HepG2 (cell line): ENCODE data around the gene ID4. TPM values are rescaled to one million over a fixed set of nuclear protein-coding genes. Genes with fewer than 3 reads are reported as not detected.

ENCODE experiments used
- FOXK1 ChIP-seq: sonication (generic); formaldehyde crosslinking; IDR thresholded peaks from 2 replicates; pipeline ENCODE4 v1.4.0; 2020; ENCODE audit warnings: low read depth, missing genetic modification reagents, borderline replicate concordance
- GTF3A ChIP-seq: sonication (generic); formaldehyde crosslinking; conservative IDR thresholded peaks from 2 replicates; pipeline ENCODE4 v1.4.0; 2020; ENCODE audit warnings: mild to moderate bottlenecking, missing genetic modification reagents
- JDP2 ChIP-seq: sonication (generic); formaldehyde crosslinking; IDR thresholded peaks from 2 replicates; pipeline ENCODE4 v1.8.1; 2022; ENCODE audit warnings: missing genetic modification reagents, borderline replicate concordance
- KLF16 ChIP-seq, 2 experiments: sonication (generic) in 1 of 2; formaldehyde crosslinking in 1 of 2; IDR thresholded peaks; 2 replicates each; pipeline versions ENCODE4 v1.6.1 to v1.8.0; 2016 to 2023; ENCODE audit warnings: missing genetic modification reagents in 2 of 2, missing compliant biosample characterization in 1 of 2
- NR2F6 ChIP-seq, 2 experiments: IDR thresholded peaks; 2 replicates each; pipeline ENCODE4 v1.6.1; 2016; ENCODE audit warnings: antibody characterized with exemption in 1 of 2, mild to moderate bottlenecking in 1 of 2
- RBM22 ChIP-seq: fragments of 200-400 bp; formaldehyde crosslinking; optimal IDR thresholded peaks from 2 replicates; pipeline ENCODE3; 2017; ENCODE audit warnings: mild to moderate bottlenecking, low read length, moderate library complexity
- REXO4 ChIP-seq: sonication (generic); formaldehyde crosslinking; IDR thresholded peaks from 2 replicates; pipeline ENCODE4 v1.8.0; 2022; ENCODE audit warnings: missing genetic modification reagents, mild to moderate bottlenecking, borderline replicate concordance
- SETDB1 ChIP-seq: sonication (generic); formaldehyde crosslinking; IDR thresholded peaks from 2 replicates; pipeline ENCODE4 v1.5.1; 2020; ENCODE audit warnings: missing genetic modification reagents, mild to moderate bottlenecking, borderline replicate concordance
- TSC22D2 ChIP-seq: sonication (generic); formaldehyde crosslinking; IDR thresholded peaks from 2 replicates; pipeline ENCODE4 v1.5.1; 2020; ENCODE audit warnings: missing genetic modification reagents, mild to moderate bottlenecking, borderline replicate concordance
- ZC3H4 ChIP-seq: sonication (generic); formaldehyde crosslinking; IDR thresholded peaks from 2 replicates; pipeline ENCODE4 v1.4.0; 2020; ENCODE audit warnings: missing genetic modification reagents, borderline replicate concordance
- ZFX ChIP-seq: sonication (generic); formaldehyde crosslinking; IDR thresholded peaks from 2 replicates; pipeline ENCODE4 v1.4.0; 2020; ENCODE audit warnings: mild to moderate bottlenecking, low read depth, missing genetic modification reagents, moderate library complexity
- ZNF3 ChIP-seq: IDR thresholded peaks from 2 replicates; pipeline ENCODE4 v1.7.0; 2017; ENCODE audit warnings: inconsistent platforms
- ZSCAN25 ChIP-seq: sonication (generic); formaldehyde crosslinking; IDR thresholded peaks from 2 replicates; pipeline ENCODE4 v1.8.0; 2022; ENCODE audit warnings: mild to moderate bottlenecking, missing genetic modification reagents
- polyA plus RNA-seq, 8 experiments: library from polyadenylated mRNA; depleted of rRNA in 3 of 8; stranded (reverse) in 7 of 8; unstranded in 1 of 8; fragments of >200 nt; fragmentation: Illumina TruSeq in 4 of 8; extraction: Trizol in 4 of 8; gene quantifications; 2 replicates each; pipeline versions ENCODE4 v1.2.1 to v1.2.3, GENCODE V29; 2011 to 2016; ENCODE audit warnings: low read depth in 4 of 8, missing spikeins in 1 of 8, mixed read lengths in 1 of 8; ENCODE audit not compliant: insufficient read depth in 1 of 8
- total RNA-seq, 5 experiments: library from RNA; depleted of rRNA; stranded (reverse); fragments of >200 nt; fragmentation: Illumina TruSeq; extraction: Trizol; gene quantifications; 2 replicates each; pipeline ENCODE4 v1.2.3, GENCODE V29; 2016; ENCODE audit warnings: low read depth in 1 of 5
- TF ChIP-seq, protein P1 (sequence below): sonication (generic); formaldehyde crosslinking; IDR thresholded peaks from 2 replicates; pipeline ENCODE4 v1.4.0; 2020; ENCODE audit warnings: missing genetic modification reagents, low read depth, mild to moderate bottlenecking, borderline replicate concordance
- TF ChIP-seq, protein P2 (sequence below): sonication (generic); formaldehyde crosslinking; IDR thresholded peaks from 2 replicates; pipeline ENCODE4 v1.9.0; 2021; ENCODE audit warnings: mild to moderate bottlenecking, missing genetic modification reagents
- TF ChIP-seq, protein P3 (sequence below): IDR thresholded peaks from 2 replicates; pipeline ENCODE4 v1.6.1; 2012; ENCODE audit warnings: inconsistent platforms
- TF ChIP-seq, protein P4 (sequence below): IDR thresholded peaks from 2 replicates; pipeline ENCODE4 v1.4.0; 2020; ENCODE audit warnings: mild to moderate bottlenecking, missing genetic modification reagents

Gene ID4
- total and polyA plus RNA-seq, 2 of the 13 experiments (the other 11 are each of a cell fraction or from before 2014, with no cell fraction given), result 0.20 to 0.44 TPM

DNA sequence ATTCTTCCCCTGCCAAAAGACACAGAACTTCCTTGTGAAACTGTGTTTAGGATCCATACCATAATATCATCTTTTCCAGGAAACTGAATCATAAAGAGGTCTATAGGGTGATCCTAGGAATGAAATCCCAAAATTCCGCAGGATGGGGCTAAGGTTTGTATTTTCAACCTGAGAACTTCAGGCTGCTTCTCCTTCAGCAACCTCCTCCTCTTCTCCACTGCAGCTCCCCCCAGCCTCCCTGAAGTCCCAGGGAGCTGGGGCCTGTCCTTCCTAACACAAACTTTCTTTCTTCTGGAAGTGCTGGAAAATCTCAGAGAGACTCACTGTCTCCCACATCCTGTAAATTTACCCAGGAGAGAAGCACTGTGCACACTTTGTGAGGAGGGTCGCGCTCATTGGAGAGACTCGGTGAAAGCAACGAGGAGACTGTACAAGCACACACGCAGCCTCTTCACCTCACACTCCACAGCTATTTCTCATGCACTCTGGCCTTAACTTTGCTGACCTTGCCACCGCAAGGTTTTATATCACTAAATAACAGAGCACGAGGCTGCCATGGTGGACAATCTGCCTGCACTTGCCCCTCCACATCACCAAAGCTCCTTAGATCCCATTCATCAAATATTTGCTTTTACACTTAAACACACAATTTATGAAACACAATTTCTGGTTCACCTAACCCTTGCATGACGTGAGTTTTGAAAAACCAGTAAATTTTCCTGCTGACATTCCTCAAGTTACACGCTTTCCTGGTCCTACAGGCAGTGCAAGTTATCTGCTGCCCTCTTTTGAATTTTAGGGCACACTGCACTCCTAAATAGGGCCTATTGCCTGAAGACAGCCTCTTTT, 14.3 kb downstream of the ID4 start (continued):
- TF ChIP-seq, protein P1, sequence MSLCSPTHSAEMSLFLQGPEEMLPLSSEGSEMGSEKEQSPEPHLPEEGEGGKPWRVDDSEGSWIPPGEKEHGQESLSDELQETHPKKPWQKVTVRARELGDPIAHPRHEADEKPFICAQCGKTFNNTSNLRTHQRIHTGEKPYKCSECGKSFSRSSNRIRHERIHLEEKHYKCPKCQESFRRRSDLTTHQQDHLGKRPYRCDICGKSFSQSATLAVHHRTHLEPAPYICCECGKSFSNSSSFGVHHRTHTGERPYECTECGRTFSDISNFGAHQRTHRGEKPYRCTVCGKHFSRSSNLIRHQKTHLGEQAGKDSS, result no peak
- peak in 1 of 2 experiments; percentile 21; a peak in 1 of 4 replicates for TF ChIP-seq KLF16 (CRISPR knock-in tag; IDR thresholded peaks at IDR 0.05)
- no peak for TF ChIP-seq ZC3H4 (CRISPR knock-in tag)
- no peak for TF ChIP-seq ZFX
- no peak for TF ChIP-seq FOXK1
- TF ChIP-seq TSC22D2 (CRISPR knock-in tag), result no peak
- TF ChIP-seq RBM22, result no peak
- TF ChIP-seq, protein P2, sequence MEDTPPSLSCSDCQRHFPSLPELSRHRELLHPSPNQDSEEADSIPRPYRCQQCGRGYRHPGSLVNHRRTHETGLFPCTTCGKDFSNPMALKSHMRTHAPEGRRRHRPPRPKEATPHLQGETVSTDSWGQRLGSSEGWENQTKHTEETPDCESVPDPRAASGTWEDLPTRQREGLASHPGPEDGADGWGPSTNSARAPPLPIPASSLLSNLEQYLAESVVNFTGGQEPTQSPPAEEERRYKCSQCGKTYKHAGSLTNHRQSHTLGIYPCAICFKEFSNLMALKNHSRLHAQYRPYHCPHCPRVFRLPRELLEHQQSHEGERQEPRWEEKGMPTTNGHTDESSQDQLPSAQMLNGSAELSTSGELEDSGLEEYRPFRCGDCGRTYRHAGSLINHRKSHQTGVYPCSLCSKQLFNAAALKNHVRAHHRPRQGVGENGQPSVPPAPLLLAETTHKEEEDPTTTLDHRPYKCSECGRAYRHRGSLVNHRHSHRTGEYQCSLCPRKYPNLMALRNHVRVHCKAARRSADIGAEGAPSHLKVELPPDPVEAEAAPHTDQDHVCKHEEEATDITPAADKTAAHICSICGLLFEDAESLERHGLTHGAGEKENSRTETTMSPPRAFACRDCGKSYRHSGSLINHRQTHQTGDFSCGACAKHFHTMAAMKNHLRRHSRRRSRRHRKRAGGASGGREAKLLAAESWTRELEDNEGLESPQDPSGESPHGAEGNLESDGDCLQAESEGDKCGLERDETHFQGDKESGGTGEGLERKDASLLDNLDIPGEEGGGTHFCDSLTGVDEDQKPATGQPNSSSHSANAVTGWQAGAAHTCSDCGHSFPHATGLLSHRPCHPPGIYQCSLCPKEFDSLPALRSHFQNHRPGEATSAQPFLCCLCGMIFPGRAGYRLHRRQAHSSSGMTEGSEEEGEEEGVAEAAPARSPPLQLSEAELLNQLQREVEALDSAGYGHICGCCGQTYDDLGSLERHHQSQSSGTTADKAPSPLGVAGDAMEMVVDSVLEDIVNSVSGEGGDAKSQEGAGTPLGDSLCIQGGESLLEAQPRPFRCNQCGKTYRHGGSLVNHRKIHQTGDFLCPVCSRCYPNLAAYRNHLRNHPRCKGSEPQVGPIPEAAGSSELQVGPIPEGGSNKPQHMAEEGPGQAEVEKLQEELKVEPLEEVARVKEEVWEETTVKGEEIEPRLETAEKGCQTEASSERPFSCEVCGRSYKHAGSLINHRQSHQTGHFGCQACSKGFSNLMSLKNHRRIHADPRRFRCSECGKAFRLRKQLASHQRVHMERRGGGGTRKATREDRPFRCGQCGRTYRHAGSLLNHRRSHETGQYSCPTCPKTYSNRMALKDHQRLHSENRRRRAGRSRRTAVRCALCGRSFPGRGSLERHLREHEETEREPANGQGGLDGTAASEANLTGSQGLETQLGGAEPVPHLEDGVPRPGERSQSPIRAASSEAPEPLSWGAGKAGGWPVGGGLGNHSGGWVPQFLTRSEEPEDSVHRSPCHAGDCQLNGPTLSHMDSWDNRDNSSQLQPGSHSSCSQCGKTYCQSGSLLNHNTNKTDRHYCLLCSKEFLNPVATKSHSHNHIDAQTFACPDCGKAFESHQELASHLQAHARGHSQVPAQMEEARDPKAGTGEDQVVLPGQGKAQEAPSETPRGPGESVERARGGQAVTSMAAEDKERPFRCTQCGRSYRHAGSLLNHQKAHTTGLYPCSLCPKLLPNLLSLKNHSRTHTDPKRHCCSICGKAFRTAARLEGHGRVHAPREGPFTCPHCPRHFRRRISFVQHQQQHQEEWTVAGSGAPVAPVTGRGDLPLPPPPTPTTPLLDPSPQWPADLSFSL (CRISPR knock-in tag), result peak; percentile 70; the same call in 1 of the 2 replicates
- no peak for TF ChIP-seq REXO4 (CRISPR knock-in tag)
- TF ChIP-seq NR2F6 (IDR thresholded peaks at IDR 0.05), result no peak
- TF ChIP-seq NR2F6 (CRISPR knock-in tag; IDR thresholded peaks at IDR 0.05), result peak; percentile 53; the same call in 1 of the 2 replicates
- no peak for TF ChIP-seq SETDB1 (CRISPR knock-in tag)
- TF ChIP-seq GTF3A (CRISPR knock-in tag), result no peak
- no peak for TF ChIP-seq ZNF3 (CRISPR knock-in tag)
- TF ChIP-seq JDP2, result no peak
- TF ChIP-seq, protein P3, sequence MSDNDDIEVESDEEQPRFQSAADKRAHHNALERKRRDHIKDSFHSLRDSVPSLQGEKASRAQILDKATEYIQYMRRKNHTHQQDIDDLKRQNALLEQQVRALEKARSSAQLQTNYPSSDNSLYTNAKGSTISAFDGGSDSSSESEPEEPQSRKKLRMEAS, result no peak
- TF ChIP-seq, protein P4, sequence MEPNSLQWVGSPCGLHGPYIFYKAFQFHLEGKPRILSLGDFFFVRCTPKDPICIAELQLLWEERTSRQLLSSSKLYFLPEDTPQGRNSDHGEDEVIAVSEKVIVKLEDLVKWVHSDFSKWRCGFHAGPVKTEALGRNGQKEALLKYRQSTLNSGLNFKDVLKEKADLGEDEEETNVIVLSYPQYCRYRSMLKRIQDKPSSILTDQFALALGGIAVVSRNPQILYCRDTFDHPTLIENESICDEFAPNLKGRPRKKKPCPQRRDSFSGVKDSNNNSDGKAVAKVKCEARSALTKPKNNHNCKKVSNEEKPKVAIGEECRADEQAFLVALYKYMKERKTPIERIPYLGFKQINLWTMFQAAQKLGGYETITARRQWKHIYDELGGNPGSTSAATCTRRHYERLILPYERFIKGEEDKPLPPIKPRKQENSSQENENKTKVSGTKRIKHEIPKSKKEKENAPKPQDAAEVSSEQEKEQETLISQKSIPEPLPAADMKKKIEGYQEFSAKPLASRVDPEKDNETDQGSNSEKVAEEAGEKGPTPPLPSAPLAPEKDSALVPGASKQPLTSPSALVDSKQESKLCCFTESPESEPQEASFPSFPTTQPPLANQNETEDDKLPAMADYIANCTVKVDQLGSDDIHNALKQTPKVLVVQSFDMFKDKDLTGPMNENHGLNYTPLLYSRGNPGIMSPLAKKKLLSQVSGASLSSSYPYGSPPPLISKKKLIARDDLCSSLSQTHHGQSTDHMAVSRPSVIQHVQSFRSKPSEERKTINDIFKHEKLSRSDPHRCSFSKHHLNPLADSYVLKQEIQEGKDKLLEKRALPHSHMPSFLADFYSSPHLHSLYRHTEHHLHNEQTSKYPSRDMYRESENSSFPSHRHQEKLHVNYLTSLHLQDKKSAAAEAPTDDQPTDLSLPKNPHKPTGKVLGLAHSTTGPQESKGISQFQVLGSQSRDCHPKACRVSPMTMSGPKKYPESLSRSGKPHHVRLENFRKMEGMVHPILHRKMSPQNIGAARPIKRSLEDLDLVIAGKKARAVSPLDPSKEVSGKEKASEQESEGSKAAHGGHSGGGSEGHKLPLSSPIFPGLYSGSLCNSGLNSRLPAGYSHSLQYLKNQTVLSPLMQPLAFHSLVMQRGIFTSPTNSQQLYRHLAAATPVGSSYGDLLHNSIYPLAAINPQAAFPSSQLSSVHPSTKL, result peak; percentile 50; the same call in 1 of the 2 replicates
- TF ChIP-seq ZSCAN25 (CRISPR knock-in tag), result no peak
